HEK293 (cell line): ENCODE results near the gene OR10Z1.

Experiments
- CTCF ChIA-PET: fragments of 350-600 bp; formaldehyde crosslinking; extraction: SDS; loops from one replicate; lab custom pipeline; 2021; ENCODE audit warnings: antibody characterized with exemption; lab: Yijun Ruan, JAX
- POLR2A ChIA-PET: fragments of 300-600 bp; formaldehyde crosslinking; extraction: SDS; loops from one replicate; lab custom pipeline; 2020; ENCODE audit warnings: antibody characterized with exemption, inconsistent platforms; lab: Yijun Ruan, JAX
- H3K27ac ChIP-seq: fragments of 200-500 bp; sonication (Bioruptor generic); 2 replicates; pipeline ENCODE4 v1.5.1; 2014; ENCODE audit warnings: low read depth, low read length, control low read depth, inconsistent platforms; ENCODE audit errors: extremely low read depth
- H3K36me3 ChIP-seq, 2 experiments: fragments of 200-500 bp in 1 of 2; sonication (Bioruptor generic) in 1 of 2; 1 replicate in 1 of 2; 2 replicates in 1 of 2; pipeline ENCODE4 v1.5.1; 2014 to 2017; ENCODE audit warnings: inconsistent platforms in 2 of 2, low read length in 2 of 2; ENCODE audit not compliant: control insufficient read depth in 2 of 2, insufficient read depth in 1 of 2
- H3K4me1 ChIP-seq: fragments of 200-500 bp; sonication (Bioruptor generic); 2 replicates; pipeline ENCODE4 v1.5.1; 2014; ENCODE audit warnings: mild to moderate bottlenecking, low read length, inconsistent platforms; ENCODE audit not compliant: control insufficient read depth, insufficient read depth
- H3K4me3 ChIP-seq: 2 replicates; pipeline ENCODE4 v1.5.1; 2011; ENCODE audit warnings: low read depth, mild to moderate bottlenecking, control low read depth, low read length, moderate library complexity
- H3K9me3 ChIP-seq: fragments of 200-500 bp; sonication (Bioruptor generic); 2 replicates; pipeline ENCODE4 v1.5.1; 2014; ENCODE audit warnings: low read depth, low read length, inconsistent platforms; ENCODE audit not compliant: control insufficient read depth, insufficient read depth
- GLIS1 ChIP-seq: fragments of 450-650 bp; formaldehyde crosslinking; IDR thresholded peaks from 2 replicates; pipeline ENCODE4 v1.5.1; 2016; ENCODE audit warnings: missing biosample characterization, missing genetic modification characterization
- HOXD13 ChIP-seq: sonication (generic); formaldehyde crosslinking; IDR thresholded peaks from 2 replicates; pipeline ENCODE4 v1.8.0; 2022; ENCODE audit warnings: missing genetic modification reagents, borderline replicate concordance
- RBAK ChIP-seq: fragments of 450-650 bp; formaldehyde crosslinking; IDR thresholded peaks from 2 replicates; pipeline ENCODE4 v1.5.1; 2016; ENCODE audit warnings: missing biosample characterization, missing genetic modification characterization
- SCRT1 ChIP-seq: fragments of 450-650 bp; formaldehyde crosslinking; IDR thresholded peaks from 2 replicates; pipeline ENCODE4 v1.5.1; 2016; ENCODE audit warnings: missing biosample characterization, missing genetic modification characterization, borderline replicate concordance
- SETDB1 ChIP-seq: IDR thresholded peaks from one replicate; pipeline ENCODE4 v1.6.1; 2017; ENCODE audit warnings: mild to moderate bottlenecking, low read length, moderate library complexity, mixed read lengths; ENCODE audit not compliant: insufficient read length
- TCF7L2 ChIP-seq: IDR thresholded peaks from 2 replicates; pipeline ENCODE4 v1.6.1; 2011; ENCODE audit warnings: low read depth, mild to moderate bottlenecking, inconsistent platforms, low read length, moderate library complexity, borderline replicate concordance
- ZBTB21 ChIP-seq: fragments of 450-650 bp; formaldehyde crosslinking; IDR thresholded peaks from 2 replicates; pipeline ENCODE4 v1.5.1; 2017; ENCODE audit warnings: missing biosample characterization, missing genetic modification characterization
- ZNF184 ChIP-seq: fragments of 450-650 bp; IDR thresholded peaks from 2 replicates; pipeline ENCODE4 v1.5.1; 2018; ENCODE audit warnings: missing biosample characterization, mild to moderate bottlenecking, missing genetic modification characterization
- ZNF302 ChIP-seq: fragments of 450-650 bp; formaldehyde crosslinking; IDR thresholded peaks from 2 replicates; pipeline ENCODE4 v1.5.1; 2016; ENCODE audit warnings: missing biosample characterization, missing genetic modification characterization, low read depth
- ZNF37A ChIP-seq: fragments of 450-650 bp; IDR thresholded peaks from 2 replicates; pipeline ENCODE4 v1.5.1; 2018; ENCODE audit warnings: missing biosample characterization, missing genetic modification characterization
- ZNF600 ChIP-seq: fragments of 450-650 bp; formaldehyde crosslinking; IDR thresholded peaks from 2 replicates; pipeline ENCODE4 v1.5.1; 2016; ENCODE audit warnings: missing biosample characterization, missing genetic modification characterization
- ZNF623 ChIP-seq: fragments of 450-650 bp; formaldehyde crosslinking; IDR thresholded peaks from 2 replicates; pipeline ENCODE4 v1.5.1; 2016; ENCODE audit warnings: missing biosample characterization, missing genetic modification characterization
- ZNF843 ChIP-seq: fragments of 450-650 bp; formaldehyde crosslinking; IDR thresholded peaks from 2 replicates; pipeline ENCODE4 v1.5.1; 2016; ENCODE audit warnings: missing biosample characterization, missing genetic modification characterization
- TF ChIP-seq, protein P1 (sequence below): fragments of 450-650 bp; formaldehyde crosslinking; IDR thresholded peaks from 2 replicates; pipeline ENCODE4 v1.5.1; 2016; ENCODE audit warnings: missing biosample characterization, missing genetic modification characterization, low read depth
- TF ChIP-seq, protein P2 (sequence below): fragments of 450-650 bp; formaldehyde crosslinking; IDR thresholded peaks from 2 replicates; pipeline ENCODE4 v1.5.1; 2016; ENCODE audit warnings: missing biosample characterization, missing genetic modification characterization, low read depth
- TF ChIP-seq, protein P3 (sequence below): fragments of 450-650 bp; formaldehyde crosslinking; IDR thresholded peaks from 2 replicates; pipeline ENCODE4 v1.5.1; 2016; ENCODE audit warnings: missing biosample characterization, missing genetic modification characterization, borderline replicate concordance
- TF ChIP-seq, protein P4 (sequence below): fragments of 450-650 bp; formaldehyde crosslinking; IDR thresholded peaks from 2 replicates; pipeline ENCODE4 v1.5.1; 2016; ENCODE audit warnings: missing biosample characterization, missing genetic modification characterization
- TF ChIP-seq, protein P5 (sequence below): fragments of 450-650 bp; formaldehyde crosslinking; IDR thresholded peaks from 2 replicates; pipeline ENCODE4 v1.5.1; 2016; ENCODE audit warnings: missing biosample characterization, missing genetic modification characterization

OR10Z1 gene

DNA sequence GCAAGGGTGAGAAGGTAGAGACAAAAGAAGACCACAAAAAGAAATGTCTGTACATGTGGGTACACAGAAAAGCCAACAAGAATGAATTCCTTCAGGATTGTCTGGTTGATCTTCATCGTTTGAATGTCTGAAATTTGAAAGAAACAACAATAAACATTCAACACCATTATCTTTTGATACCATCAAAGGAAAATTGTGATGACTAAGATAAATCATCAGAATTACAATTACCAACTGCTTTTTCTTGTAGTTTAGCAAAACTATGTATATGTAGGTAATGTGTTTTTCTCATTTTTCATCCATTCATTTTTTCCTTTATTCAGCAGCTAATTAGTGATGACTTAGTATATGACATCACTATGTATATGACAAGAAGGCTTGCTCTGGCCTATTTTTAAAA is 25.3 kb upstream of the OR10Z1 start, which contains the start of gene OR10X1:
OR10X1 (minus strand) TSS at position 167 of the 400 bp plus-strand sequence; CDS start at position 167, 0 bp downstream.
- Histone ChIP-seq H3K9me3 (no peaks in the 10 kb centered on the region), H3K4me3 (no peak within 1 kb of the TSS), H3K4me1 (no peaks in the 10 kb centered on the region), H3K36me3 (no peaks in the 10 kb centered on the region), H3K27ac (no peak within 1 kb of the TSS)
- ChIA-PET POLR2A (no interaction called here), CTCF (no interaction called here)
- TF ChIP-seq ZBTB21 (tag by site-specific recombination): no peak
- TF ChIP-seq, protein P1, sequence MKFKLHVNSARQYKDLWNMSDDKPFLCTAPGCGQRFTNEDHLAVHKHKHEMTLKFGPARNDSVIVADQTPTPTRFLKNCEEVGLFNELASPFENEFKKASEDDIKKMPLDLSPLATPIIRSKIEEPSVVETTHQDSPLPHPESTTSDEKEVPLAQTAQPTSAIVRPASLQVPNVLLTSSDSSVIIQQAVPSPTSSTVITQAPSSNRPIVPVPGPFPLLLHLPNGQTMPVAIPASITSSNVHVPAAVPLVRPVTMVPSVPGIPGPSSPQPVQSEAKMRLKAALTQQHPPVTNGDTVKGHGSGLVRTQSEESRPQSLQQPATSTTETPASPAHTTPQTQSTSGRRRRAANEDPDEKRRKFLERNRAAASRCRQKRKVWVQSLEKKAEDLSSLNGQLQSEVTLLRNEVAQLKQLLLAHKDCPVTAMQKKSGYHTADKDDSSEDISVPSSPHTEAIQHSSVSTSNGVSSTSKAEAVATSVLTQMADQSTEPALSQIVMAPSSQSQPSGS (tag by site-specific recombination): 0 out of 2 replicates have a peak, but pooled peaks have one; percentile 16
- TF ChIP-seq ZNF302 (tag by site-specific recombination): no peak

DNA sequence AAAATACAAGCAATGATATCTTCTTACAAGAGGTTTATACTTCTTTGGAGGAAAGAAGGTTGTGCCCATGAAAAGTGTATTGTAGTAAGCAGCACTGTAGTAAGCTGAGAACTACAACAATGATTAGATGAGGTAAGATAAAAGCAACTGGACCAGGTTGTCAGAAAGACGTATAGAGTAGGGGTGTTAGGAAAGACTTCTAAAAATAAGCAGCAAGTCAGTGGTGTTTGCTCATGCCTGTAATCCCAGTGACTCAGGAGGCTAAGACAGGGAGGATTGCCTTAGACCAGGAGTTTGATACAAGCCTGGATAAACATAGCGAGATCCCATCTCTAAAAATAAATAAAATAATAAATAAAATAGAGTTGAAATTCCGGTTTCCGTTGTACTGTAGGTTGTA is 21.1 kb upstream of the OR10Z1 start:
- Histone ChIP-seq H3K4me3 (no peak overlapping the region), H3K4me1 (no peaks in the 10 kb centered on the region), H3K9me3 (no peaks in the 10 kb centered on the region), H3K36me3 (no peaks in the 10 kb centered on the region), H3K27ac (no peak overlapping the region)
- TF ChIP-seq ZBTB21 (tag by site-specific recombination): no peak
- no peak for TF ChIP-seq ZNF843 (tag by site-specific recombination)
- TF ChIP-seq, protein P2, sequence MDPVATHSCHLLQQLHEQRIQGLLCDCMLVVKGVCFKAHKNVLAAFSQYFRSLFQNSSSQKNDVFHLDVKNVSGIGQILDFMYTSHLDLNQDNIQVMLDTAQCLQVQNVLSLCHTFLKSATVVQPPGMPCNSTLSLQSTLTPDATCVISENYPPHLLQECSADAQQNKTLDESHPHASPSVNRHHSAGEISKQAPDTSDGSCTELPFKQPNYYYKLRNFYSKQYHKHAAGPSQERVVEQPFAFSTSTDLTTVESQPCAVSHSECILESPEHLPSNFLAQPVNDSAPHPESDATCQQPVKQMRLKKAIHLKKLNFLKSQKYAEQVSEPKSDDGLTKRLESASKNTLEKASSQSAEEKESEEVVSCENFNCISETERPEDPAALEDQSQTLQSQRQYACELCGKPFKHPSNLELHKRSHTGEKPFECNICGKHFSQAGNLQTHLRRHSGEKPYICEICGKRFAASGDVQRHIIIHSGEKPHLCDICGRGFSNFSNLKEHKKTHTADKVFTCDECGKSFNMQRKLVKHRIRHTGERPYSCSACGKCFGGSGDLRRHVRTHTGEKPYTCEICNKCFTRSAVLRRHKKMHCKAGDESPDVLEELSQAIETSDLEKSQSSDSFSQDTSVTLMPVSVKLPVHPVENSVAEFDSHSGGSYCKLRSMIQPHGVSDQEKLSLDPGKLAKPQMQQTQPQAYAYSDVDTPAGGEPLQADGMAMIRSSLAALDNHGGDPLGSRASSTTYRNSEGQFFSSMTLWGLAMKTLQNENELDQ (tag by site-specific recombination): no peak
- TF ChIP-seq SCRT1: no peak
- no peak for TF ChIP-seq ZNF37A (tag by site-specific recombination)
- TF ChIP-seq GLIS1 (tag by site-specific recombination): no peak
- TF ChIP-seq ZNF600 (tag by site-specific recombination): no peak
- no peak for TF ChIP-seq ZNF184 (tag by site-specific recombination)
- TF ChIP-seq, protein P3, sequence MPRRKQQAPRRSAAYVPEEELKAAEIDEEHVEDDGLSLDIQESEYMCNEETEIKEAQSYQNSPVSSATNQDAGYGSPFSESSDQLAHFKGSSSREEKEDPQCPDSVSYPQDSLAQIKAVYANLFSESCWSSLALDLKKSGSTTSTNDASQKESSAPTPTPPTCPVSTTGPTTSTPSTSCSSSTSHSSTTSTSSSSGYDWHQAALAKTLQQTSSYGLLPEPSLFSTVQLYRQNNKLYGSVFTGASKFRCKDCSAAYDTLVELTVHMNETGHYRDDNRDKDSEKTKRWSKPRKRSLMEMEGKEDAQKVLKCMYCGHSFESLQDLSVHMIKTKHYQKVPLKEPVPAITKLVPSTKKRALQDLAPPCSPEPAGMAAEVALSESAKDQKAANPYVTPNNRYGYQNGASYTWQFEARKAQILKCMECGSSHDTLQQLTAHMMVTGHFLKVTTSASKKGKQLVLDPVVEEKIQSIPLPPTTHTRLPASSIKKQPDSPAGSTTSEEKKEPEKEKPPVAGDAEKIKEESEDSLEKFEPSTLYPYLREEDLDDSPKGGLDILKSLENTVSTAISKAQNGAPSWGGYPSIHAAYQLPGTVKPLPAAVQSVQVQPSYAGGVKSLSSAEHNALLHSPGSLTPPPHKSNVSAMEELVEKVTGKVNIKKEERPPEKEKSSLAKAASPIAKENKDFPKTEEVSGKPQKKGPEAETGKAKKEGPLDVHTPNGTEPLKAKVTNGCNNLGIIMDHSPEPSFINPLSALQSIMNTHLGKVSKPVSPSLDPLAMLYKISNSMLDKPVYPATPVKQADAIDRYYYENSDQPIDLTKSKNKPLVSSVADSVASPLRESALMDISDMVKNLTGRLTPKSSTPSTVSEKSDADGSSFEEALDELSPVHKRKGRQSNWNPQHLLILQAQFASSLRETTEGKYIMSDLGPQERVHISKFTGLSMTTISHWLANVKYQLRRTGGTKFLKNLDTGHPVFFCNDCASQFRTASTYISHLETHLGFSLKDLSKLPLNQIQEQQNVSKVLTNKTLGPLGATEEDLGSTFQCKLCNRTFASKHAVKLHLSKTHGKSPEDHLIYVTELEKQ (tag by site-specific recombination): no peak
- no peak for TF ChIP-seq HOXD13
- no peak for TF ChIP-seq ZNF623 (tag by site-specific recombination)
- TF ChIP-seq, protein P4, sequence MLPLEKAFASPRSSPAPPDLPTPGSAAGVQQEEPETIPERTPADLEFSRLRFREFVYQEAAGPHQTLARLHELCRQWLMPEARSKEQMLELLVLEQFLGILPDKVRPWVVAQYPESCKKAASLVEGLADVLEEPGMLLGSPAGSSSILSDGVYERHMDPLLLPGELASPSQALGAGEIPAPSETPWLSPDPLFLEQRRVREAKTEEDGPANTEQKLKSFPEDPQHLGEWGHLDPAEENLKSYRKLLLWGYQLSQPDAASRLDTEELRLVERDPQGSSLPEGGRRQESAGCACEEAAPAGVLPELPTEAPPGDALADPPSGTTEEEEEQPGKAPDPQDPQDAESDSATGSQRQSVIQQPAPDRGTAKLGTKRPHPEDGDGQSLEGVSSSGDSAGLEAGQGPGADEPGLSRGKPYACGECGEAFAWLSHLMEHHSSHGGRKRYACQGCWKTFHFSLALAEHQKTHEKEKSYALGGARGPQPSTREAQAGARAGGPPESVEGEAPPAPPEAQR: no peak
- TF ChIP-seq, protein P5, sequence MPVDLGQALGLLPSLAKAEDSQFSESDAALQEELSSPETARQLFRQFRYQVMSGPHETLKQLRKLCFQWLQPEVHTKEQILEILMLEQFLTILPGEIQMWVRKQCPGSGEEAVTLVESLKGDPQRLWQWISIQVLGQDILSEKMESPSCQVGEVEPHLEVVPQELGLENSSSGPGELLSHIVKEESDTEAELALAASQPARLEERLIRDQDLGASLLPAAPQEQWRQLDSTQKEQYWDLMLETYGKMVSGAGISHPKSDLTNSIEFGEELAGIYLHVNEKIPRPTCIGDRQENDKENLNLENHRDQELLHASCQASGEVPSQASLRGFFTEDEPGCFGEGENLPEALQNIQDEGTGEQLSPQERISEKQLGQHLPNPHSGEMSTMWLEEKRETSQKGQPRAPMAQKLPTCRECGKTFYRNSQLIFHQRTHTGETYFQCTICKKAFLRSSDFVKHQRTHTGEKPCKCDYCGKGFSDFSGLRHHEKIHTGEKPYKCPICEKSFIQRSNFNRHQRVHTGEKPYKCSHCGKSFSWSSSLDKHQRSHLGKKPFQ (tag by site-specific recombination): no peak
- no peak for TF ChIP-seq SETDB1
- no peak for TF ChIP-seq TCF7L2
- TF ChIP-seq RBAK (tag by site-specific recombination): no peak
- ChIA-PET CTCF (interaction anchor here (0.6 kb wide), 1 partner anchor 75 kb away, joined by 3 read pairs; no protein-coding TSS in a partner anchor), POLR2A (no interaction called here)
